SU-DHL-6 (cell line): ENCODE data around the gene ABHD1.
A peak's percentile ranks its signal among the peaks of the same experiment; 100 is the strongest.

Experiments used
- H2AFZ ChIP-seq: fragments of 200-600 bp; sonication (generic); 2 replicates; pipeline ENCODE4 v1.6.1; 2014; ENCODE audit warnings: low read depth, mild to moderate bottlenecking, moderate library complexity, mixed read lengths, antibody characterized with exemption, low read length; ENCODE audit not compliant: severe bottlenecking
- H3F3A ChIP-seq: fragments of 200-600 bp; shearing (Covaris generic); 2 replicates; pipeline ENCODE4 v1.6.0; 2016; ENCODE audit warnings: antibody characterized with exemption, mild to moderate bottlenecking; ENCODE audit not compliant: insufficient read depth
- H3K27ac ChIP-seq: fragments of 200-600 bp; sonication (generic); 2 replicates; pipeline ENCODE4 v1.5.1; 2016; ENCODE audit warnings: low read depth, mild to moderate bottlenecking, low read length, moderate library complexity, mixed read lengths
- H3K27me3 ChIP-seq: fragments of 200-600 bp; sonication (generic), shearing (Covaris generic); 2 replicates; pipeline ENCODE4 v1.6.0; 2014; ENCODE audit warnings: mild to moderate bottlenecking, low read length
- H3K36me3 ChIP-seq: fragments of 200-600 bp; sonication (generic); 2 replicates; pipeline ENCODE4 v1.6.1; 2014; ENCODE audit warnings: mild to moderate bottlenecking, low read length, mixed read lengths
- H3K4me2 ChIP-seq: fragments of 300-600, 200-600 bp; shearing (Covaris generic), sonication (generic); 2 replicates; pipeline ENCODE4 v1.6.0; 2014; ENCODE audit warnings: low read length, low read depth, mild to moderate bottlenecking; ENCODE audit not compliant: poor library complexity, severe bottlenecking
- H3K4me3 ChIP-seq: fragments of 200-600 bp; sonication (generic); 2 replicates; pipeline ENCODE4 v1.5.1; 2014; ENCODE audit warnings: antibody characterized with exemption, low read length, mild to moderate bottlenecking, mixed read lengths; ENCODE audit not compliant: insufficient read depth, poor library complexity, severe bottlenecking
- H3K79me2 ChIP-seq: fragments of 200-600 bp; sonication (generic); 2 replicates; pipeline ENCODE4 v1.6.1; 2014; ENCODE audit warnings: mild to moderate bottlenecking, low read length, moderate library complexity; ENCODE audit not compliant: insufficient read depth
- H3K9ac ChIP-seq: fragments of 200-600 bp; sonication (generic); 2 replicates; pipeline ENCODE4 v1.7.0; 2014; ENCODE audit warnings: mild to moderate bottlenecking, low read length
- H3K9me2 ChIP-seq: fragments of 200-600 bp; sonication (generic); replicated peaks from 2 replicates; pipeline ENCODE4 v1.6.1; 2014; ENCODE audit warnings: low read length; ENCODE audit not compliant: insufficient read depth
- H3K9me3 ChIP-seq: fragments of 200-600 bp; sonication (generic); 2 replicates; pipeline ENCODE4 v1.6.1; 2014; ENCODE audit warnings: low read length, mixed read lengths; ENCODE audit not compliant: insufficient read depth
- H4K20me1 ChIP-seq: fragments of 200-600 bp; sonication (generic); 2 replicates; pipeline ENCODE4 v1.6.1; 2014; ENCODE audit warnings: low read depth, mild to moderate bottlenecking, antibody characterized with exemption, low read length, moderate library complexity, mixed read lengths
- CTCF ChIP-seq: fragments of 200-600 bp; sonication (generic); IDR thresholded peaks from one replicate; pipeline ENCODE4 v1.5.1; 2017; ENCODE audit warnings: antibody characterized with exemption, mild to moderate bottlenecking, low read length, moderate library complexity; ENCODE audit not compliant: insufficient read depth, poor library complexity, severe bottlenecking
- EZH2phosphoT487 ChIP-seq: fragments of 200-600 bp; sonication (generic), shearing (Covaris generic); conservative IDR thresholded peaks from 2 replicates; pipeline ENCODE4 v1.6.1; 2018; ENCODE audit warnings: mild to moderate bottlenecking, antibody characterized with exemption, low read length, moderate library complexity, mixed read lengths

ABHD1 gene

GRCh38 chr2:27131429-27131828 is 7.8 kb downstream of the ABHD1 start:
- peaks cover 13% of the 10 kb centered on the region; the same call in 1 of the 2 replicates for H3K79me2 ChIP-seq
- no peak overlapping the region for H3K4me2 ChIP-seq
- no peak overlapping the region for H3K4me3 ChIP-seq
- no peaks in the 10 kb centered on the region for H4K20me1 ChIP-seq
- H3K9ac ChIP-seq: no peak overlapping the region
- H3K9me3 ChIP-seq: no peaks in the 10 kb centered on the region
- peaks cover 7% of the 10 kb centered on the region; the same call in 1 of the 2 replicates for H3F3A ChIP-seq
- TF ChIP-seq EZH2phosphoT487 (no peak), CTCF (no peak)
- H3K9me2 ChIP-seq: no peaks in the 10 kb centered on the region
- H3K27me3 ChIP-seq: no peaks in the 10 kb centered on the region
- H3K27ac ChIP-seq: no peak overlapping the region
- no peak overlapping the region for H2AFZ ChIP-seq
- no peaks in the 10 kb centered on the region for H3K36me3 ChIP-seq

GRCh38 chr2:27133195-27133875 is 9.7 kb downstream of the ABHD1 start:
- peaks cover 13% of the 10 kb centered on the region; the same call in 1 of the 2 replicates for H3K79me2 ChIP-seq
- no peaks in the 10 kb centered on the region for H3K27me3 ChIP-seq
- no peak for TF ChIP-seq CTCF
- TF ChIP-seq EZH2phosphoT487: no peak
- H2AFZ ChIP-seq: no peak overlapping the region
- H3K36me3 ChIP-seq: no peaks in the 10 kb centered on the region
- H3K4me3 ChIP-seq: peak overlapping the region; percentile 95
- H3K9ac ChIP-seq: peak overlapping the region; percentile 95
- H3K9me2 ChIP-seq: no peaks in the 10 kb centered on the region
- H4K20me1 ChIP-seq: no peaks in the 10 kb centered on the region
- peak overlapping the region; percentile 51; the same call in 1 of the 2 replicates for H3K27ac ChIP-seq
- H3K4me2 ChIP-seq: peak overlapping the region; percentile 65
- peaks cover 7% of the 10 kb centered on the region; the same call in 1 of the 2 replicates for H3F3A ChIP-seq
- H3K9me3 ChIP-seq: no peaks in the 10 kb centered on the region

- no peak for TF ChIP-seq EZH2phosphoT487
- TF ChIP-seq CTCF: peak; percentile 18
- peak within 1 kb of the TSS; percentile 89 for H2AFZ ChIP-seq
Measured at GRCh38 chr2:27133905-27134780, 10.5 kb downstream of the ABHD1 start, which contains the start of gene PREB. Gene PREB, minus strand, starts transcription at chr2:27134636. Its CDS starts 215 bp downstream, at chr2:27134421.

More at GRCh38 chr2:27133905-27134780, 10.5 kb downstream of the ABHD1 start, which contains the start of gene PREB:
- Histone ChIP-seq H4K20me1 (no peaks in the 10 kb centered on the region), H3F3A (peaks cover 7% of the 10 kb centered on the region; the same call in 1 of the 2 replicates), H3K9ac (peak within 1 kb of the TSS; percentile 95), H3K4me3 (peak within 1 kb of the TSS; percentile 95), H3K79me2 (peaks cover 13% of the 10 kb centered on the region; the same call in 1 of the 2 replicates), H3K4me2 (peak within 1 kb of the TSS; percentile 65), H3K27me3 (no peaks in the 10 kb centered on the region), H3K9me2 (no peaks in the 10 kb centered on the region), H3K9me3 (no peaks in the 10 kb centered on the region), H3K27ac (peak within 1 kb of the TSS; percentile 51), H3K36me3 (no peaks in the 10 kb centered on the region)
